HG03565 (cell line): ENCODE data around the gene SCRG1.
A peak's percentile ranks its signal among the peaks of the same experiment; 100 is the strongest.

Experiments
- ATAC-seq: cut with Tn5 transposase; IDR thresholded peaks from one replicate; pipeline ENCODE4 v1.9.1; 2021; ENCODE audit warnings: mild to moderate bottlenecking, moderate library complexity; ENCODE audit not compliant: unreplicated experiment

SCRG1 gene

DNA sequence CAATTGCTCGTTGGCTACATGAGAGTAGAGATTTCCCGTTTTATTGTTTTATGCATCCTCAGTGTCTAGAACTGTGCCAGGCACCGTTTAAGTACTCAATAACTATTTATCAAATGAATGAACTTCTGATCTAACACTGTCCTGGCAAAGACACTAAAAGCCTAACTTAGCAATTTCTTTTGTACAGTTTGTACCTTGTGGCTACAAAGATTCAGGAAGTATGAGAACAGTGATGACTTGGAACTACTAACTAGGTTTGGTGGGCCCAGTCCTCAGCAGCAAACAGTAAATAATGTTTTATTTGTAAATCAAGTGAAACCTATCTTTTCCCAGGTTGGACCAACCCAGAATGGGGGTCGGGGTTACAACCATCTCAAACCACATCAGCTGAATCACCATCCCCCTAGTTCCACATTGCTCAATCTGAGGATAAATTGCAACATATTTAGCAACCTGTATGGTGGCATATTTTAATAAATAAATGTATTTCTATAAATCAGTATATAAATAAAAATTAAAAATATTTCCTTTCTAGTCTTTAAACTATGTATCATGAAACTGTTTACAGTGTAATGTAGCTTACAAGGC, 12.3 kb upstream of the SCRG1 start:
- ATAC-seq: no peak

DNA sequence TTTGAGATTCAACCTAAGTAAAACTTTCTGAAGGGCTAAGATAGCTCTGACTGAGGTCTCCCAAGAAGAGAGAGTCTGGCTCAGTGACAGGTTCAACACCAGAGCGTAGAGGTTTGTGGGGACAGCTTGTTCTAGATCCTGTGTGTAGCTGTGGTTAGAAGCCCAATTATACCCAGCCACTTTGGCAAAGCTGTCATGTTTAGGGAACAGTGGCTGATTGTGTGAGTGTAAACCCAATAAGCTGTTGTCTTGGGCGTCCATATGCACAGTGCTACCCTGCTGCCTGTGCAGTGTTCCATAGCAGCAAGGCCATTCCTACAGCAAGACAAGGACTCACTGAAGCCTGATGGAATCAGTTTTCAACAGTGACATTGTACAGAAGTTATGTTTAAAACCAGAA, 11.2 kb upstream of the SCRG1 start:
- ATAC-seq: no peak

DNA sequence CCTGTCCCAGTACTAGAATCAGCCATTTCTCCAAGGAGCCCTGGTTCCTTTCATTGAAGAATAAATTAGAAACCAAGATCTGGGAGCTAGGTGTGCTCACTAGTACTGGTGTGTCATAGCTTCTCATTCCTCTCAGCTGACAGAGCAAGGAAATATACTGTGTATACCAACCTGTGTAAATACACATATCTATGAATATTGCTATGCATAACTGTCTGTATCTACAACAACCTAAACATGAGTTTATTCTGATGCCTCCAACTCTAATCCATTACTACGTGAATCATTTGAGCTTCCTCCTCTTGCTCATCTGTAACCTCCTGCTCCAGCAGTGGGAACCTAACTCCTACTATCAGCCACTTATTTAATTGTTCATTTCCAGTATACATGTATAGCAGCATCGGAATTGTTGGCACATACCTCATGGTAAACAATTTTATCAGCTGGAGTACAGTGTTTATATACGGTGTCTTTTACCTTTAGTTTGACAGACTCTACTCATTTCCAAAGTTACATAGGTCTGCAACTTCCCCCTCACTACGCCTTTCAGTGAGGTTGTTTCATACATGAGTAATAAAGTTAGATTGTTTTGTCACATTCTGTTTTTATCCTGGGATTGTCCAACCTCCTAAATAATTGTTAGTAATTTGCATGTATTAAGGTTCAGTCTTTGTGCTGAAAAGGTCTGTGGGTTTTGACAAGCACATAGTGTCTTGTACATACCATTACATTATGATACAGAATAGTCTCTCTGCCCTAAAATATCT, 7.1 kb upstream of the SCRG1 start:
- ATAC-seq: peak; percentile 82

DNA sequence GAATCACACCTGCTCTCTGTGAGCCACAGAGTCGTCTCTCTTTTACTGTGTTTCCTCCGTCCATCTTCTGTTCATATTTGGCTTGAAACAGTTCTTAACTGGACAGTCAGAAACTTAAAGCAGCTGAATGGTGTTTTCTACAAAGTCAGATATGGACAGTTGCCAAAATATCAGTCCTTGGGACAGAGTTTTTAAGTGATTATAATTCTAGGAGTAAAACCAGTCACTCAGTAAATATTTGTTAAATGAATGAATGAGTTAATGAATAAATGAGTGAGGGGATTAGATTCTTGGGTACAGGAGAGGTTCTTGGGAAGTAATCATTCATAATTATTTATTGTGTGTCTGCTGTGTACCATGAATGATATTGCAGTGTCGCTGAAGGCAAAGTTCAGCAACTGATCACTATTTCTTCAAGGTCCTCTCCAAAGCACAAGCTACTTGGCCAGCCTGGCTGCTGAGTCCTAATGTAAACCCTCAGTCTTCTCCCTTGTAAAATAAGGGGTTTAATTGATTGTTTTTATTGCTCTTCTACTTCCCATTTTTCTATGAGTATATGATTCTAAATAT, 5.5 kb upstream of the SCRG1 start:
- ATAC-seq: no peak

DNA sequence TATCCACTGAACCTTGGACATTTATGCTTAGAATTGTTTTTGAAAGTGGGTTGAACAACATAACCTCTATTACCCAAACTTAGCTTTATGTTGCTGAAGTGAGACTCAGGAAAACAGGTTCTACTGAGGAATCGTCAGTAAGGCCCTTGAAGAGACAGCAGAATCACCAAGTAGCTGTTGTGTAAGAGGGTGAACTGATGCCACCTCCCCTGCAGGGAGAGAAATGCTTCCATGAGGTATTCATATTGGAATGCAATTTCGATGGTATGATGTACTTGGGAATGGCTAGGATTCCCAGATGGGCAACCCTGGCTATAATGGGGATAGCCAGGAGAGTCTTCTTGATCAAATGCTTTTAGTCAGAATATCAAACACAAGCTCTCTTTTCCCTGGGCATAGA, 4.1 kb upstream of the SCRG1 start:
- ATAC-seq: no peak

DNA sequence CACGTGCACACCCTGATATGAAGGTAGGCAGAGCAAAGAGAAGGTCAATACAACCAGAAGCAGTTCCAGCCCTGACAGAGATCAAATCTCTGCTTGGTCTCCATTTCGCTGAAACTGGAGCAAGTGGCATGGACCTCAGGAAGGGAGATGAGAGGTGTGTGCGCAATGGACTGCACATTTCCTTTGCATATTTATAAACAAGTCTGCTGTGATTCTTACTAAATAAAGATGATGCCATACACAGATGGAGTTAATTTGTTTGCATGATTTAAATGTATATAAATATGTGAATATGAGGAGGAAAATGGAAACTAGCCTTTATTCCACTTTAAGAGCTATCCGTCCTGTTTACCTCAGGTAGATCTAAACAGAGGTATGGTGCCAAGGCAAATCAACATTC, 2.1 kb upstream of the SCRG1 start:
- ATAC-seq: no peak

DNA sequence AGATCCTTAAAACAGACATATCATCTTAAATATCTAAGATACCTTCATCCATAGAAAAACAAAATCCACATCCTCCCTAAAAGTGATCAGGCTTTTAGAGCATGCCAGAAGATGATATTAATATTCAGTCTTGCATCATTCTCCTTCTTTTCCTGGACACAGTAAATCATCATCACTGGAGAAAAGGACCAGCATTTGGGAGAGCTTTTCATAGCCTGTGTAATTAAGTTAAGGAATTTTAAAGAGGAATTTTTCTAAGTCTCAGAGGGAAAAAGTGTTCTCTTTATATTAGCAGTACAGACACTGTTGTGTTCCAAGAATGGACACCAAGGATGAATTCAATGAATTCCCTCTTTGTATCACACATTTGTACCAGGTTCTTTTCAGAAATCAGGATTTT, 696 bp downstream of the SCRG1 start:
- ATAC-seq: no peak

DNA sequence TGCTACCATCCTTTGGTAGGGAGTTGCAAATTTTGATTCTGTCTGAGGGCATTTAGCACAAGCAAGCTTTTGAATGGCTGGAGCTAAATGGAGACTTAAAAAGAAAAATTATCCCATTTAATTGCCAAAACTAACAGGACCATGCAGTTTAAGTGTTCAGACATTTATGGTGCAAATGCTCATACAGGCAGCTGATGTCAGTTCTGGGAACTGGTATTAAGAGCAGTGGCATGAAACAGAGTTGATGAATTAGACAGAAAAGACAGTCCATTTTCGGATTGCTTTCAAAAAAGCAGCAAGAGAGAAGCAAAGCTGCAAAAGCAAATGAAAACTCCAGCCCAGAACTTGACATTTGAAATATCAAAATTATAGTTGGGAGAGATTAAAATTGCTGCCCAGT, 1.3 kb downstream of the SCRG1 start:
- no peak for ATAC-seq

DNA sequence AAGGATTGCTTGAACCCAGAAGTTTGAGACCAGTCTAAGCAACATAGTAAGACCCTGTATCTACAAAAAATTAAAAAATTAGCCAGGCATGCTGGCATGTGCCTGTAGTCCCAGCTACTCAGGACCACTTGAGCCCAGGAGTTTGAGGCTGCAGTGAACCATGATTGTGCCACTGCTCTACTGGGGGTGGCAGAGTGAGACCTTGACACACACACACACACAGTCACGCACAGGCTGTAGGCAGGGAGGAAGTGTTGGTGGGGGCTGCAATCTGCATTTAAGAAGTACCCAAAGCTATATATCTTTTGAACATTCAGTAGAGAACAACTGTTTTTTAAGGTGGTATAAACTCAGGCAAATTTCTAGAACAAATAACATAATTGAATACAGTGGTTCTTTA, 7.2 kb downstream of the SCRG1 start:
- no peak for ATAC-seq

DNA sequence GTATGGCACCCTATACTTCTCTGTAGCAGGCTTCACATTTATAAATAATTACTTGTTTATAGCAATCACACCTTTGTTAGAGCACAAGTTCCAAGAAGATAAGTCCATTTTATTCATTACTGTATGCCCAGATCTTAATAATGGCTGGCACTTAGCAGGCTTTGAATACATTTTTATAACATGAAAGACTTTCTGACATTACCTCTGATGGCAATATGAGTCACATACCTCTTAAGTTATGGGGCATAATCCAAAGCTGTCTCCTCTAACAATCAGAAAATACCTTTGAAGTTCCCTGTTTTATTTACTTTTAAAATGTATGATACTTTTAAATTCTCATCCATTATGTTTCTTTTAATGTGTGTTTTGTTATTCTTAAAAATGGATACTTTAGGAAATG, 12.2 kb downstream of the SCRG1 start:
- no peak for ATAC-seq

DNA sequence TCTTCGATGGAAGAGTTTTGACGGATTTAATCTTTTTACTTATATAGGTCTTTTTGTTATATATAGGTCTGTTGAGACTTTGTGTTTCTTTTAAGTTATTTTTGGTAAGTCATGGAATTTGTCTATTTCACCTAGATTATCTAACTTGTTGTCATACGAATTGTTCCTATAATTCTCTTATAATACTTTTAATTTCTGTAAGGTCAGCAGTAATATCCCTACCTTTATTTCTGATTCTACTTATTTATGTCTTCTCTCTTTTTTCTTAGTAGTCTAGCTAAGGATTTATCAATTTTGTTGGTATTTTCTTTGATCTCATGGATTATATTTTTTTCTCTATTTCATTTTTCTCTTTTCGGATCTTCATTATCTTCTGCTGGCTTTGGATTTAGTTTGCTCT, 16.6 kb downstream of the SCRG1 start:
- ATAC-seq: no peak

DNA sequence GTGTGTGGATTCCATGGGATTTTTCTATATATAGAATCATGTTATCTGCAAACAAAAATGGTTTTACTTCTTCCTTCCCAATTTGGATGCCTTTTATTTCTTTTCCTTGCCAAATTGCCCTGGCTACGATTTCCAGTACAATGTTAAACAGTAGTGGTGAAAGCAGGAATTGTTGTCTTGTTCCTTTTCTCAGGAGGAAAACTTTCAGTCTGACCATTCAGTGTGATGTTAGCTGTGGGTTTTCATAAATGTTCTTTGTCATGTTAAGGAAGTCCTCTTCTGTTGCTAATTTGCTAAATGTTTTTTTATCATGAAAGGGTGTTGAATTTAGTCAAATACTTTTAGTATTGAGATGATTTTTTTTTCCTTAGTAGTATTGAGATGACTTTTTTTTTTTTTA, 17.3 kb downstream of the SCRG1 start:
- no peak for ATAC-seq

DNA sequence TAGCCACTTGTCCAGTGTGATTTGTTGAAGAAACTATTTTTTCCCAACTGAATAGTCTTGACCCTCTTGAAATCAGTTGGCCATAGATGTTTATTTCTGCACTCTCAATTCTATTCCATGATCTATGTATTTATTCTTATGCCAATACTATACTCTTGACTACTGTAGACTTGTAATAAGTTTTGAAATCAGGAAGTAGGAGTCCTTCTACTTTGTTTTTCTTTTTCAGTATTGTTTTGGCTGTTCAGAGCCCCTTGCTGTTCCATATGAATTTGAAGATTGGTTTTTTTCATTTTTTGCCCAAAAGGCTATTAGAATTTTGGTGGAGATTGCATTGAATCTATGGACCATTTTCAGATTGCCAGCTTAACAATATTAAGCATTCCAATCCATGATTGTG, 17.9 kb downstream of the SCRG1 start:
- peak; percentile 47 for ATAC-seq

DNA sequence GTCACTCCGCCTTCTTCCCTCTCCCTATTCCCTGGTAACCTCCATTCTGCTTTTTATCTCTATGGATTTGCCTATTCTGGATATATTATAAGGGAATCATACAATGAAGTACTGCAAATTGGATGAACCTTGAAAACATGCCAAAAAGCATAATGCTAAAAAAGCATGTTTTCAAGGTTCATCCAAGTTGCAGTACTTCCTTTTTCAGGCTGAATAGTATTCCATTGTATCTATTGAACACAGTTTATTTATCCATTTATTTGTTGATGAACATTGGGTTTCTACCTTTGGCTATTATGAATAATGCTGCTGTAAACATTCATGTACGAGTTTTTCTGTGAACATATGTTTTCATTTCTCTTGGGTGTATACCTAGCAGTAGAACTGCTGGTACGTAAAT, 19.0 kb downstream of the SCRG1 start:
- no peak for ATAC-seq

DNA sequence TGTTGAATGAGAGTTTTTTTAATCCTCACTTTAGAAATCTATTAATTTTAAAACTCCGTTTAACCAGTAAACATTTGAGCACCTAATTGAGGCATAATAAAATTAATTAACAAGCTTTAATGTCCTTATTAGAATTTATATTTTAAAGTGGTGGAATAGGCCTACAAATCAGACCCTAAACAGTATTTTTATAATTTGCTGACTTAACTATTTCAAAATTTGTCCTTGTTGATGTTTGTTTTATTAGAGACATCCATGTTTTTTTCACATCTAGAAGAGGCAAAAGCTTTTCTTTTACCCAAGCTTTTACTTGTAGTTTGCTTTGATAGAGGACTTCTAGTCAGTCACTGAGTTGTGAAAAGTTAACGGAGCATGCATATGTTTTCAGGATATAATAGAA, 24.3 kb downstream of the SCRG1 start:
- ATAC-seq: no peak

DNA sequence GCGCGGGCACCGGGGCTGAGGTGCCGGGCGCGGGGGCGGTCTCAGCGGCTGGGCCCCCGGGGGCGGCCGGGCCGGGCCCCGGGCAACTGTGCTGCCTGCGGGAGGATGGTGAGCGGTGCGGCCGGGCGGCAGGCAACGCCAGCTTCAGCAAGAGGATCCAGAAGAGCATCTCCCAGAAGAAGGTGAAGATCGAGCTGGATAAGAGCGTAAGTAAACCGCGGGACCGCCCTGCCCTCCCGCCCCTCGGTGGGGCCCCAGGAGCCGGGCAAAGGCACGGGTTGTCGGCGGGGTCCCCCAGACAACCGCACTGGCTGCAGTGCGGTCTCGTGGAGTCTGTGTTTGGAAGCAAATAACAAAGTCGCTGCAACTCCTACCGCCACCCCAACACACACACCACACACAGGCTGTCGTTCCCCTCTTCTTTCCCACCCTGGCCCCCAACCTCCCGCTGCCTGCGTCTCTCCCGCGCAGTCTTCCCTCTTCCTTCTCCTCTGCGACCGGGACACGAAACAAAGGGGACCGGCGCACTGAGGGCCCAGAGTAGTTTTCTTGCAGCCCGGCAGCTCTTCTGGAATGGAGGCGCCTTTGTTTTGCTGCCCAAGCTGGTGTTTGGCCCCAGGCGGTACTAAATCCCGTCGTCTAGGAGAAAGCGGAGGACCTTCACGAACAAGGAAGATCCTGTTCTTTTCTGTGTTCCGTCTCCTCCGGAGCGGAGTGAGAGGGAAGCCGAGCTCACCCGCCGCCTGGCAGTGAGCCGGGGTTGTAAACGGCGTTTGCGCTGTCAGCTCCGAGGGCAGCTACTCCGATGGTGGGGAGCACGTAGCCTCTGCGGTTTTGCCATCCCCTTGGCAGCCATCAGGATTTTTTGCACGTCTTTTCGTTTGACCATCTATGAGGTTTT, 27.4 kb downstream of the SCRG1 start:
- peak; percentile 8 for ATAC-seq

DNA sequence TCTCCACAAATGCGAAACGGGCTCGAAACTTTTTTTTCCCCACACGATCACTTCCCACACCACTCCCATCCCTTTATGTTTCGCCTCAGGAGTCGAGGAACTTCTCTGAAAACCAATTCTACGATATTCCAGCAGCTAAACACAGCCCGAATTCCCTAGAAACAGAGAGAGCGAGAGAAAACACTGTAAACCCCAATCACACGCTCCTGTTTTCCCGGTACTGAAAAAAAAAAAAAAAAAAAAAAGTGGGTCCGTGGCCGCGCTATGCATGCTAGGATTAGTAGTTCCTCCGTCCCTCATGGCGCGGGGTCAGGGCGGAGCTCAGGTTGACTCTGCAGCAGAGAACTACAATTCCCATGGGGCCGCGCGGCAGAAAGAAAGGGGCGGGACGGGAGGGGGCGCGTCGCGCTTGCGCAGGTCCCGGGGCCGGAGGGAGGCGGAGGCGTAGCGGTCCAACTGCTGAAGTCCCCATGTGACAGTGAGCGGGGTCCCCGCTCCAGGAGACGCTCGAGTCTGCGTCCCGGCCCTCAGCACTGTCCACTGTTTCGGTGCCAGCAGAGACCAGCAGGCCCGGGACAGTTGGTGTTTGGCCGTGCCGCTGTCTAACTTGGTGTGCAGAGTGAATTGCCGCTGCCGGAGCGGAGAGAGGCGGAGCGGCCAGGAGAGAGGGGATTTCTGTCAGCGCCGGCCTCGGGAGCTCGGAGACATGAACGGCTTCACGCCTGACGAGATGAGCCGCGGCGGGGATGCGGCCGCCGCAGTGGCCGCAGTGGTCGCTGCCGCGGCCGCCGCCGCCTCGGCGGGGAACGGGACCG, 28.2 kb downstream of the SCRG1 start, which contains the start of gene SAP30:
TSS of gene SAP30 (plus strand) at position 478 of the 815 bp plus-strand sequence. CDS start at position 707, 229 bp downstream.
- ATAC-seq: peak; percentile 53

DNA sequence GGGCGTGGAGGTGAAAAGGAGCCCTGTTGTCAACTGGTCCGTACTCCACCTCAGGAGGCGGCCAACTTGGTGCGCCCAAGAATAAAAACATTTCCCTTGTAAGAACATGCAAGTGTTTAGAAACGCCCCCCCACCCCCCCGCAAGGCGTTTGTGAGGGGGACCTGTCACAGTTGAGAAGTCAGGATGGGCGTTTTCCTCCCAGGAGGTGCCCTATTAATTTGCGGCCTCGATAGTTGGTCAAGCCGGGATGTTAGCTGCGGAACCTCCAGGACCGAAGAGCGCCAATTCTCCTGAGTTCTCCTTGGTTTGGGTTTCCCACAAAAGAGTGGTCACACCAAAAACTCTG, 28.8 kb downstream of the SCRG1 start:
- no peak for ATAC-seq

DNA sequence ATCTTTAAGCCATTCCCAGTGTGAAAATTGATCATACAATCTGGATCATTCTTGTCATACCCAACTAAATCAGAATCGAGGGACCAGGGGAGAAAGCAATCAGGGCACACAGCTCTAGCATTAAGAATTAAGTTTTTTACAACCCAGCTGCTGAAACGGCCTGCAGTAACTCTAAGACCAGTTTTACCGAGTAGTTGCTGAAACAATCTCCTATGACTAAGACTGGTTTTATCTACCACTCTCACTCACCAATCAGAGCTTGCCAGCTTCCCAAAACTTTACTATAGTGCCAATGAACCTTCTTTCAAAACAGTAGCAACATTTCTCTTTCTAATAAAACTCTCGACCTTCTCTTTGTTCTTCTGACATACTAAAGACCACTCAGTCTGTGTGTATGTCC, 31.0 kb downstream of the SCRG1 start:
- no peak for ATAC-seq

DNA sequence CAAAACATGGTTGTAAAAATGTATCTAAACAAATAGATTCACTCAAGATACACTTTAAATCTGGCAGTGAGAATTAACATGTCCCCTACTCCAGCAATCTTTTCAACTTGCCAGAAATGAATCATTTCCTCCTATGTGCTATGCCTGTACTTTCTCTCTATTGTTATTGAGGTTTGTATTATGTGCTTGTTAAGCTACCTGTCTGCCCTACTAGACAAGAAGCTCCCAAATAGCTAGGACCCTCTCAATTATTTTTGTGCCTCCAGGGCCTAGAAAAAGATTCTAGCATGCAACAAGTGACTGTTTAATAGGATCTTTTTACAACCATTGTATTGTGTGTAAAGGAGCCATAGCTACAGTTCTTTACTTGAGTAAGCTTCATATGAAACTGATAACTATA, 31.6 kb downstream of the SCRG1 start:
- peak; percentile 28 for ATAC-seq
